ENCODE measurements around the gene PNPLA2. TPM values are rescaled to one million over a fixed set of nuclear protein-coding genes. Genes with fewer than 3 reads are reported as not detected.

Gene PNPLA2
- polyA plus RNA-seq, 1 experiment: 17.3 TPM

DNA sequence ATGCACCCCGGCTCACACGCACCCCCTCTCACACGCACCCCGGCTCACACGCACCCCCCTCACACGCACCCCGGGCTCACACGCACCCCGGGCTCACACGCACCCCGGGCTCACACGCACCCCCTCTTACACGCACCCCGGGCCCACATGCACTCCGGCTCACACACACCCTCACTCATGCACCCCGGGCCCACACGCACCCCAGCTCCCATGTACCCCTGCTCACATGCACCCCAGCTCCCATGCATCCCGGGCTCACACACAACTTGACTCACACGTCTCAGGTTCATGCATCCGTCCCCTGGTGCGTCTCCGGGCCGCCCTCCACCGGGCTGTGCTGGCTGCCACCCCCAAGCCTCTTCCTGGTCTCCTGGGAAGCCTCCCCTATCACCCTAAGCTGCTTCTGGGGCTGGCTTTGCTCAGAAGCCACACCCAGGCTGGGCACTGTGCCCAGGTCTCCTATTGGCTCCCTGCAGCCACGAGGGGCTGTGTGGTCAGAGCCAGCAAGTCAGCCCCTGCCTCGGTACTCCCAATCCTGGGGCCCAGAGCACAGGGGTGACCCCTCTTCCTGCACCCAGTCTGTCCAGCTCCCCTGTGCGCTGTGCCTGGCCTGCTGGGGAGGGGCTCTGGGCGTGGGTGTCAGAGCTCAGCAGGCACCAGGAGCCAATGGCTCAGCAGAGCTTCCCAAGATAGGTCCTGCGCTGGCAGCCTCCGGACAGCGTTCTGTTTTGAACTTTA lies 40.8 kb downstream of the PNPLA2 start:
- ChIA-PET POLR2A (interaction anchor here (0.6 to 2.3 kb wide), 6 partner anchors 12 to 40 kb away, joined by 4 to 15 read pairs (median 6); partner anchors contain the start of gene PNPLA2), CTCF (interaction anchor here (1.2 kb wide), 1 partner anchor 11 kb away, joined by 4 read pairs; no protein-coding TSS in a partner anchor)
- H3K9me3 ChIP-seq (ENCODE audit: control insufficient read depth, insufficient read depth, low read length): no peaks in the 10 kb centered on the region; the same call in 1 of the 2 replicates
- DNase-seq (ENCODE audit: low read depth, low spot score): peak; percentile 75
- H3K4me3 ChIP-seq (ENCODE audit: low read depth, low read length): peak overlapping the region; percentile 47
- no peaks in the 10 kb centered on the region for H3K27me3 ChIP-seq (ENCODE audit: control insufficient read depth, insufficient read depth, low read length)
- TF ChIP-seq, protein P1, sequence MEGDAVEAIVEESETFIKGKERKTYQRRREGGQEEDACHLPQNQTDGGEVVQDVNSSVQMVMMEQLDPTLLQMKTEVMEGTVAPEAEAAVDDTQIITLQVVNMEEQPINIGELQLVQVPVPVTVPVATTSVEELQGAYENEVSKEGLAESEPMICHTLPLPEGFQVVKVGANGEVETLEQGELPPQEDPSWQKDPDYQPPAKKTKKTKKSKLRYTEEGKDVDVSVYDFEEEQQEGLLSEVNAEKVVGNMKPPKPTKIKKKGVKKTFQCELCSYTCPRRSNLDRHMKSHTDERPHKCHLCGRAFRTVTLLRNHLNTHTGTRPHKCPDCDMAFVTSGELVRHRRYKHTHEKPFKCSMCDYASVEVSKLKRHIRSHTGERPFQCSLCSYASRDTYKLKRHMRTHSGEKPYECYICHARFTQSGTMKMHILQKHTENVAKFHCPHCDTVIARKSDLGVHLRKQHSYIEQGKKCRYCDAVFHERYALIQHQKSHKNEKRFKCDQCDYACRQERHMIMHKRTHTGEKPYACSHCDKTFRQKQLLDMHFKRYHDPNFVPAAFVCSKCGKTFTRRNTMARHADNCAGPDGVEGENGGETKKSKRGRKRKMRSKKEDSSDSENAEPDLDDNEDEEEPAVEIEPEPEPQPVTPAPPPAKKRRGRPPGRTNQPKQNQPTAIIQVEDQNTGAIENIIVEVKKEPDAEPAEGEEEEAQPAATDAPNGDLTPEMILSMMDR (IDR thresholded peaks at IDR 0.05; ENCODE audit: low read depth, low read length): no peak
- peak overlapping the region; percentile 31 for H3K27ac ChIP-seq (ENCODE audit: low read depth, low read length)

DNA sequence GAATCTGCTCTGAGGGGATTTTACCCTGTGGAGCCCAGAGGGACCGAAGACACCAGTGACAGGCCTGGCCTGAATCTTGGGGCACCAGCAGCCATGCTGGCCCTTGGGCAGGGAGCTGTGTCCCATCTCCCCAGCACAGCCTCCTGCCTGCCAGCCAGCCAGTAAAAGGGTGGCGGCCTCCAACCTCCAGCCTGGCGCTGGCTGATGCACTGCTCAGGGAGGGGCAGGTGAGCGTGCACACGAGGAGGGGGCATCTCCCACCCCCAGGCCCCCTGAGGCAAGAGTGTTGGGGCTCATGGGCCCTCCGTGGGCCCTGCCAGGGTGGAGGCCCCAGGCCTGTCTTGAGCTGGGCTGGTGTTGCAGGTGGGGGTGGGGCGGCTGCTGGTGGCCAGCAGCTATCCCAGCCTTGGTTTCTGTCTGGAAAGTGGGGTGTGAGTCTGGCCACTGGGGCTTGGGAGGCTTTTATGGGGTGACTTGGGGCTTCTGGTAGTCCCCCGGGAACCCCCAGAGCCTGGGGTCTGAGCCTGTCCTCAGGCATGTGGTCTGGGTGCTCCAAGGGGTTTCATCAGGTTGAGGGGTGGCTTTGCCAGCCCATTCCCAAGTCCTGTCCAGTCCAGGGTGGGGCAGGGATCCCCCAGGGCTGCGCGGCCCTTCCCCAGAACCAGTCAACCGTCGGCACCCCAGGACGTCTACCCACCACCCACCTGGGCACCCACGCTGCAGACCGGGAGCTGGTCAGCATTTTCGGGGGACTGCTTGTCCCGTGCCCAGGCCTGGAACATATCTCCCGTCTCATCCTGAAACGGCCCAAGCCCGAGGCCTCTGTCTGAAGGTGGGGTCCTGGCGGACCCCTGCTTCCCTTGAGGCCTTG lies 41.8 kb downstream of the PNPLA2 start:
- no peak overlapping the region for H3K4me3 ChIP-seq (ENCODE audit: low read depth, low read length)

GRCh38 chr11:861105-861479 lies 42.4 kb downstream of the PNPLA2 start:
- Histone ChIP-seq H3K4me3 (ENCODE audit: low read depth, low read length) (no peak overlapping the region), H3K9me3 (ENCODE audit: control insufficient read depth, insufficient read depth, low read length) (no peaks in the 10 kb centered on the region; the same call in 1 of the 2 replicates), H3K27ac (ENCODE audit: low read depth, low read length) (no peak overlapping the region), H3K27me3 (ENCODE audit: control insufficient read depth, insufficient read depth, low read length) (no peaks in the 10 kb centered on the region)
- TF ChIP-seq, protein P1 (IDR thresholded peaks at IDR 0.05; ENCODE audit: low read depth, low read length): no peak
- ChIA-PET CTCF (interaction anchor here (1.5 kb wide), 1 partner anchor 14 kb away, joined by 8 read pairs; no protein-coding TSS in a partner anchor), POLR2A (no interaction called here)
- no peak for DNase-seq (ENCODE audit: low read depth, low spot score)

More for the DNA sequence above, 41.8 kb downstream of the PNPLA2 start:
- H3K27me3 ChIP-seq (ENCODE audit: control insufficient read depth, insufficient read depth, low read length): no peaks in the 10 kb centered on the region
- no peaks in the 10 kb centered on the region; the same call in 1 of the 2 replicates for H3K9me3 ChIP-seq (ENCODE audit: control insufficient read depth, insufficient read depth, low read length)
- H3K27ac ChIP-seq (ENCODE audit: low read depth, low read length): peak overlapping the region; percentile 31
- DNase-seq (ENCODE audit: low read depth, low spot score): no peak
- ChIA-PET POLR2A (interaction anchor here (0.8 to 2.3 kb wide), 5 partner anchors 12 to 41 kb away, joined by 4 to 15 read pairs (median 6); partner anchors contain the start of gene PNPLA2), CTCF (interaction anchor here (1.2 to 1.5 kb wide), 2 partner anchors 12 to 13 kb away, joined by 4 to 8 read pairs; no protein-coding TSS in a partner anchor)
- TF ChIP-seq, protein P1 (IDR thresholded peaks at IDR 0.05; ENCODE audit: low read depth, low read length): no peak

GRCh38 chr11:862081-862661 lies 43.5 kb downstream of the PNPLA2 start:
- Histone ChIP-seq H3K27me3 (ENCODE audit: control insufficient read depth, insufficient read depth, low read length) (no peaks in the 10 kb centered on the region), H3K27ac (ENCODE audit: low read depth, low read length) (no peak overlapping the region), H3K9me3 (ENCODE audit: control insufficient read depth, insufficient read depth, low read length) (no peaks in the 10 kb centered on the region; the same call in 1 of the 2 replicates), H3K4me3 (ENCODE audit: low read depth, low read length) (no peak overlapping the region)
- ChIA-PET POLR2A (no interaction called here), CTCF (interaction anchor here (1.5 kb wide), 1 partner anchor 15 kb away, joined by 8 read pairs; no protein-coding TSS in a partner anchor)
- no peak for DNase-seq (ENCODE audit: low read depth, low spot score)
- TF ChIP-seq, protein P1 (IDR thresholded peaks at IDR 0.05; ENCODE audit: low read depth, low read length): no peak
